Brain microvascular endothelial cell (primary cell): ENCODE data around the gene NAB2.
A peak's percentile ranks its signal among the peaks of the same experiment; 100 is the strongest.
"Not testable (repeated sequence)": the region's sequence is repeated elsewhere in the genome, so short reads cannot be mapped to it uniquely, and the experiment has no call there.

Experiments
- DNase-seq: peaks from one replicate; pipeline ENCODE4 v3.0.0-alpha.2; 2020
- H3K27ac ChIP-seq: fragments of 250-450 bp; sonication (Bioruptor Pico); 2 replicates; pipeline ENCODE4 v1.5.1; 2020; ENCODE audit warnings: mild to moderate bottlenecking, moderate library complexity
- H3K27me3 ChIP-seq: fragments of 250-450 bp; sonication (Bioruptor Pico); replicated peaks from 2 replicates; pipeline ENCODE4 v1.5.1; 2020; ENCODE audit warnings: mild to moderate bottlenecking
- H3K36me3 ChIP-seq: fragments of 250-450 bp; sonication (Bioruptor Pico); replicated peaks from 2 replicates; pipeline ENCODE4 v1.5.1; 2020; ENCODE audit warnings: mild to moderate bottlenecking
- H3K4me3 ChIP-seq: 2 replicates; pipeline ENCODE4 v1.5.1; 2011; ENCODE audit warnings: low read depth, mild to moderate bottlenecking, control low read depth, low read length, moderate library complexity
- CTCF ChIP-seq: IDR thresholded peaks from 2 replicates; pipeline ENCODE4 v1.5.1; 2011; ENCODE audit warnings: low read depth, mild to moderate bottlenecking, moderate library complexity, low read length, control low read depth, inconsistent platforms; ENCODE audit errors: missing control alignments
- in situ Hi-C: cut with HindIII; loops from 2 replicates; pipeline ENCODE4 v1.10.0; 2017; ENCODE audit warnings: low sequenced_read_pairs, low pct_ligation_motif_present

Gene NAB2

GRCh38 chr12:57058454-57058853 lies 30.5 kb upstream of the NAB2 start:
- TF ChIP-seq CTCF = no peak

DNA sequence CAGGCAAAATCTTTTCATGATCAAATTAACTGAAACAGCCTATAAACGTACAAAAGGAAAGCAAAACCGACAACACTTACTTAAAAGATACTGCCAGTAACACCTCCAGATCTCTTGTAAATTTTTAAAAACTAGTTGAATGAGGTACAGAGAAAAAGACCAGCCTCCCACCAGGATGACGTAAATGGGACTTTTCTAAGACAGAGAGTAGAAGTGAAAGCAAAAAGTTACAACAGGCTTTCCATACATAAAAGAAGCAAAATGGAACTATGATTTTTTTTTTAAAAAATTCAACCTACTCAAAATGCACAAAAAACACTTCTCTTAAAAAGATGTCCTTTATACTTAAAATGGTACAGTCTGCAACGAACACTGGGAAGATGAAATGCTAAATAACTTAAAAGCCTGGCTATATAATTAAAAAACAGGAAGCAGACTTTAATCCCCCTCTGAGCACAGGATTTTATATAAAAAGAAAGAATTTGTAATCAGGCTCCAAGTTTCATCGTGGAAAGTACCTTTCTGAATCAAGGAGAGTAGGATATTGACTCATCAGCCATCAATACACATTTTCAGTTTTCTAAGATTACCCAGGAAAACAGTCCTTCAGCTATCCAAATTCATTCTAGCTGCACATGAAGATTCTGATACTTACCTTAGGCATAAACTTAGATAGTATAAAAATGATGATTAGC lies 24.8 kb upstream of the NAB2 start:
- in situ Hi-C loops = no loop called here
- TF ChIP-seq CTCF = no peak
- no peak overlapping the region for H3K4me3 ChIP-seq
- no peak for DNase-seq
- no peaks in the 10 kb centered on the region for H3K27me3 ChIP-seq
- no peak overlapping the region for H3K27ac ChIP-seq
- H3K36me3 ChIP-seq = no peaks in the 10 kb centered on the region

More at GRCh38 chr12:57058454-57058853, 30.5 kb upstream of the NAB2 start:
- Histone ChIP-seq H3K27ac (no peak overlapping the region), H3K36me3 (no peaks in the 10 kb centered on the region), H3K4me3 (no peak overlapping the region), H3K27me3 (no peaks in the 10 kb centered on the region)
- in situ Hi-C loops = no loop called here
- no peak for DNase-seq

GRCh38 chr12:57066245-57066644 lies 22.7 kb upstream of the NAB2 start:
- no peak overlapping the region for H3K4me3 ChIP-seq
- no peak for TF ChIP-seq CTCF
- no peak for DNase-seq
- in situ Hi-C loops = no loop called here
- no peaks in the 10 kb centered on the region for H3K27me3 ChIP-seq
- H3K27ac ChIP-seq = no peak overlapping the region
- no peaks in the 10 kb centered on the region for H3K36me3 ChIP-seq

DNA sequence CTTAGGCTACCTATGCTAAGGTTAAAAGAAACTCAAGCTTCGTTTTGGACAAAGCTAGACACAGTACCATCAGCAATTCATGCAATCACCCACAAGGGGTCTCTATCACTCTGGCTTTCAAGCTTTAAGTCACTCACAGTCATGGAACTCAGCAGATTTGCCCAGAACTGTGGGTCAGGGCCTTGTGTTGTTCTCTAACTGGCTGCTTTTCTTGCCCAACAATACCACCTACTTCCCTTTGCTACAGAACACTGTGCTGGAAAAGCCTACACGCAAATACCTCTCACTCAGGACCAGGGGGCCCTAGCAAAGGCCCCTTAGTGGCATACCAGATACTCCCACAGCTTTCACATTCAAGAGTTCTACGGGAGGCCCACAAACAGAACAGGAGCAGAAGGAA lies 19.4 kb upstream of the NAB2 start:
- DNase-seq = peak; percentile 78
- in situ Hi-C loops = no loop called here
- H3K36me3 ChIP-seq = no peaks in the 10 kb centered on the region
- H3K27ac ChIP-seq = no peak overlapping the region
- no peak overlapping the region for H3K4me3 ChIP-seq
- H3K27me3 ChIP-seq = no peaks in the 10 kb centered on the region
- TF ChIP-seq CTCF = peak; percentile 85

DNA sequence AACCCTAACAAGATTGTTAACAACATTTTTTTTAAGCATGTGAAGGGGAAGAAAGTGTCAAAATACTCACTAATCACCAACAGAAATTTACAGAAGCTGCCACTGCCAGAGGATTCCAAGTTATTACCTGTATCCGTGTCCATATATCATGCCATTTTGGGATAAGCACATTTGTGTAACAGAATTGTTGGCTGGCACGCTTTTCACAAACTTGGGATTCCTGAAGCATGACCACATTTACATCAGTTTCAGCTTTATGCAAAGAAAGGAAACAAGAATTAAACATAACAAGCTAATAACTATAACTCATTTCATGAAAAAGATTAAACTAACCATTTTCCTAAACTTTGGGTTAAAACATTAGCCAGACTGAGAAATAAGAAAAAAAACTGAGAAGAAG lies 16.3 kb upstream of the NAB2 start:
- H3K27ac ChIP-seq = no peak overlapping the region
- no peaks in the 10 kb centered on the region for H3K36me3 ChIP-seq
- in situ Hi-C loops = no loop called here

GRCh38 chr12:57073566-57074450 lies 15.1 kb upstream of the NAB2 start:
- H3K4me3 ChIP-seq, H3K27me3 ChIP-seq, H3K27ac ChIP-seq, in situ Hi-C loops, DNase-seq, H3K36me3 ChIP-seq: not testable (repeated sequence)

More for the DNA sequence above, 16.3 kb upstream of the NAB2 start:
- Histone ChIP-seq H3K27me3 (no peaks in the 10 kb centered on the region), H3K4me3 (no peak overlapping the region)
- no peak for TF ChIP-seq CTCF
- no peak for DNase-seq
